Measurements from ENCODE around the gene OR6V1. TPM values are rescaled to one million over a fixed set of nuclear protein-coding genes. Genes with fewer than 3 reads are reported as not detected.

The OR6V1 gene, protein sequence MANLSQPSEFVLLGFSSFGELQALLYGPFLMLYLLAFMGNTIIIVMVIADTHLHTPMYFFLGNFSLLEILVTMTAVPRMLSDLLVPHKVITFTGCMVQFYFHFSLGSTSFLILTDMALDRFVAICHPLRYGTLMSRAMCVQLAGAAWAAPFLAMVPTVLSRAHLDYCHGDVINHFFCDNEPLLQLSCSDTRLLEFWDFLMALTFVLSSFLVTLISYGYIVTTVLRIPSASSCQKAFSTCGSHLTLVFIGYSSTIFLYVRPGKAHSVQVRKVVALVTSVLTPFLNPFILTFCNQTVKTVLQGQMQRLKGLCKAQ
- total RNA-seq, result not detected

DNA sequence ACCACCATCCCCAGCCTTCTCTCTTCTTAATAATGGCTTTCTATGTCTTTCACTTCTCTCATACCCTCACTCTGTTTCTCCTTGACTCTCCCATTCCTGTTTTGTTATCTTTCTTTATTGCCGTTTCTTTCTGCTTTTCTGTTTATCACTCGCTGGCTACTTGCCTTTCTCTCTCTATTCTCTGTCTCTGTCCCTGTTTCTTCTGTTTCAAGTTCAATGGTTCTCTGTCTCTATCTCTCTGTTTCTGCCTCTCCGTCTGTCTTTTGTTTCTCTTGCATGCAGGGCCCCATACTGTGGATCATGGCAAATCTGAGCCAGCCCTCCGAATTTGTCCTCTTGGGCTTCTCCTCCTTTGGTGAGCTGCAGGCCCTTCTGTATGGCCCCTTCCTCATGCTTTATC, at the start of gene OR6V1:
Gene OR6V1, plus strand, starts transcription at position 301 of the 400 bp plus-strand sequence. Its CDS starts 0 bp downstream, at position 301.
- H3K4me3 ChIP-seq, result no peak within 1 kb of the TSS
- no peak for ATAC-seq
- 70 to 84% methylated on average over 4 of the region's 4 CpGs for WGBS, 2 donors (ENCODE audit: low coverage in 1 of 2)
- no peaks in the 10 kb centered on the region for H3K27me3 ChIP-seq
- TF ChIP-seq CTCF (IDR thresholded peaks at IDR 0.05) (no peak), POLR2A (IDR thresholded peaks at IDR 0.05) (no peak), EP300 (IDR thresholded peaks at IDR 0.05) (no peak), POLR2AphosphoS5 (IDR thresholded peaks at IDR 0.05) (no peak)
- H3K36me3 ChIP-seq, result no peaks in the 10 kb centered on the region
- H3K4me1 ChIP-seq, result no peaks in the 10 kb centered on the region
- H3K27ac ChIP-seq, result no peak within 1 kb of the TSS
- H3K9me3 ChIP-seq, result peaks cover 0 to 7% (median 0%) of the 10 kb centered on the region in 3 donors

DNA sequence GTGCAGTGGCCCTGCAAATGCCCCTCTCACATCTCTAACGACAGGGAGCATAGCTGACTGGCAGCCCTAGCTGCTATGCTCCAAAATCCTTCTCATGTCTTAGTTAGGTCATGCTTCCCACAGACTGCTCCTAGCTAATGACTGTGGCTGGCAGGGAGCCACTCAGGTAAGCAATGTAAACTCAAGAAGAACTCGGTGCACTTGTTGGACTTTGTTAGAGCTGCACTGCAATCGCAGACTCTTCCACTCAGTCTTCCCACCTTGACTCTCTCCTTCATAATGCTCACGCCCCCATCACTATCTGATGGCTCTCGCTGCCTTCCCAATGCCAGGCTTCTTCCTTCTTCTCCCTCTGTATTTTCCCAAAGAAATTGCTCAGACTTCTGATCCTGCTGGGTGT, 49.2 kb upstream of the OR6V1 start:
- 74 to 80% methylated on average over 4 to 5 of the region's 5 CpGs for WGBS, 2 donors (ENCODE audit: low coverage in 1 of 2)
- Histone ChIP-seq H3K9me3 (peaks cover 0 to 12% (median 0%) of the 10 kb centered on the region in 3 donors), H3K36me3 (no peaks in the 10 kb centered on the region), H3K27ac (no peak overlapping the region), H3K4me3 (no peak overlapping the region), H3K4me1 (no peaks in the 10 kb centered on the region), H3K27me3 (peaks cover 6% of the 10 kb centered on the region)
- no peak for TF ChIP-seq EP300 (IDR thresholded peaks at IDR 0.05)
- TF ChIP-seq POLR2A (IDR thresholded peaks at IDR 0.05), result no peak
- TF ChIP-seq CTCF (IDR thresholded peaks at IDR 0.05), result no peak
- TF ChIP-seq POLR2AphosphoS5 (IDR thresholded peaks at IDR 0.05), result no peak
- no peak for ATAC-seq

- Histone ChIP-seq H3K9me3 (peaks cover 0 to 12% (median 0%) of the 10 kb centered on the region in 3 donors), H3K4me1 (no peaks in the 10 kb centered on the region), H3K27me3 (peaks cover 6% of the 10 kb centered on the region), H3K27ac (no peak overlapping the region), H3K36me3 (no peaks in the 10 kb centered on the region), H3K4me3 (no peak overlapping the region)
- no peak for TF ChIP-seq POLR2A (IDR thresholded peaks at IDR 0.05)
- peak; percentile 52 to 71 (median 66) for TF ChIP-seq CTCF (IDR thresholded peaks at IDR 0.05)
- WGBS, 2 donors (ENCODE audit: low coverage in 1 of 2), result 32 to 41% methylated on average over 5 of the region's 6 CpGs
- ATAC-seq, result no peak
These were observed 48.6 kb upstream of the OR6V1 start for GRCh38 chr7:143003393-143004051.

GRCh38 chr7:143005632-143006260, 46.4 kb upstream of the OR6V1 start:
- H3K27me3 ChIP-seq, result peaks cover 6% of the 10 kb centered on the region
- WGBS, 2 donors (ENCODE audit: low coverage in 1 of 2), result 58 to 59% methylated on average over 5 to 6 of the region's 6 CpGs
- H3K4me3 ChIP-seq, result no peak overlapping the region

More at GRCh38 chr7:143005632-143006260, 46.4 kb upstream of the OR6V1 start:
- Histone ChIP-seq H3K9me3 (peaks cover 0 to 12% (median 0%) of the 10 kb centered on the region in 3 donors), H3K4me1 (no peaks in the 10 kb centered on the region), H3K36me3 (no peaks in the 10 kb centered on the region), H3K27ac (no peak overlapping the region)
- no peak for ATAC-seq
- TF ChIP-seq POLR2AphosphoS5 (IDR thresholded peaks at IDR 0.05) (no peak), POLR2A (IDR thresholded peaks at IDR 0.05) (no peak), CTCF (IDR thresholded peaks at IDR 0.05) (no peak), EP300 (IDR thresholded peaks at IDR 0.05) (no peak)
